Common myeloid progenitor, CD34-positive (primary cell): Measurements from ENCODE around the gene MARF1.

Source experiments
- CTCF ChIA-PET: fragments of 350-600 bp; sonication (Branson Sonifier 250); formaldehyde crosslinking; loops from one replicate; lab custom pipeline; 2021; ENCODE audit warnings: antibody characterized with exemption; lab: Charles Lee
- POLR2A ChIA-PET: fragments of 350-600 bp; sonication (Branson Sonifier 250); formaldehyde crosslinking; loops from one replicate; lab custom pipeline; 2021; ENCODE audit warnings: antibody characterized with exemption; lab: Charles Lee
- DNase-seq, 3 donors: peaks; one replicate each; pipeline versions ENCODE4 v3.0.0 to v3.0.0-alpha.2; 2013
- H3K27ac ChIP-seq, 2 experiments: 1 replicate in 1 of 2; 2 replicates in 1 of 2; pipeline ENCODE4 v1.7.0; 2013; ENCODE audit warnings: inconsistent platforms in 2 of 2, low read length in 2 of 2, mild to moderate bottlenecking in 2 of 2, low read depth in 1 of 2, moderate library complexity in 1 of 2; ENCODE audit not compliant: severe bottlenecking in 2 of 2, insufficient read depth in 1 of 2, poor library complexity in 1 of 2
- H3K27me3 ChIP-seq, 5 experiments: replicated peaks in 2 of 5; 1 replicate in 3 of 5; 2 replicates in 2 of 5; pipeline versions ENCODE4 v1.6.1 to v1.7.0; 2013; ENCODE audit warnings: low read length in 4 of 5, mild to moderate bottlenecking in 2 of 5, moderate library complexity in 2 of 5, inconsistent platforms in 1 of 5; ENCODE audit not compliant: insufficient read depth in 5 of 5, control insufficient read depth in 4 of 5
- H3K36me3 ChIP-seq, 4 experiments: 1 replicate in 2 of 4; 2 replicates in 2 of 4; pipeline versions ENCODE4 v1.6.1 to v1.7.0; 2013; ENCODE audit warnings: low read length in 3 of 4, control low read depth in 1 of 4, mild to moderate bottlenecking in 1 of 4; ENCODE audit not compliant: control insufficient read depth in 4 of 4, insufficient read depth in 4 of 4
- H3K4me1 ChIP-seq, 4 experiments: 1 replicate in 3 of 4; 2 replicates in 1 of 4; pipeline versions ENCODE4 v1.6.1 to v1.7.1; 2013; ENCODE audit warnings: low read length in 3 of 4, mild to moderate bottlenecking in 3 of 4, control low read depth in 1 of 4, inconsistent platforms in 1 of 4, moderate library complexity in 1 of 4; ENCODE audit not compliant: control insufficient read depth in 4 of 4, insufficient read depth in 4 of 4; ENCODE audit errors: control extremely low read depth in 1 of 4
- H3K4me3 ChIP-seq, 7 experiments: 1 replicate in 4 of 7; 2 replicates in 3 of 7; pipeline versions ENCODE4 v1.5.1 to v1.7.0; 2013; ENCODE audit warnings: mild to moderate bottlenecking in 7 of 7, low read length in 6 of 7, moderate library complexity in 6 of 7, inconsistent platforms in 2 of 7, low read depth in 2 of 7, control low read depth in 1 of 7; ENCODE audit not compliant: insufficient read depth in 4 of 7, control insufficient read depth in 1 of 7; ENCODE audit errors: extremely low read depth in 1 of 7
- H3K9me3 ChIP-seq, 5 experiments: 1 replicate in 4 of 5; 2 replicates in 1 of 5; pipeline versions ENCODE4 v1.6.1 to v1.7.1; 2013; ENCODE audit warnings: low read length in 4 of 5, mild to moderate bottlenecking in 2 of 5, inconsistent platforms in 1 of 5, low read depth in 1 of 5, moderate library complexity in 1 of 5; ENCODE audit not compliant: control insufficient read depth in 4 of 5, insufficient read depth in 2 of 5; ENCODE audit errors: control extremely low read depth in 1 of 5
- WGBS: methylation state at CpG from one replicate; pipeline ENCODE4 v1.1.5; 2013; ENCODE audit not compliant: insufficient coverage; 5-methylcytosine and 5-hydroxymethylcytosine counted together

Gene MARF1

DNA sequence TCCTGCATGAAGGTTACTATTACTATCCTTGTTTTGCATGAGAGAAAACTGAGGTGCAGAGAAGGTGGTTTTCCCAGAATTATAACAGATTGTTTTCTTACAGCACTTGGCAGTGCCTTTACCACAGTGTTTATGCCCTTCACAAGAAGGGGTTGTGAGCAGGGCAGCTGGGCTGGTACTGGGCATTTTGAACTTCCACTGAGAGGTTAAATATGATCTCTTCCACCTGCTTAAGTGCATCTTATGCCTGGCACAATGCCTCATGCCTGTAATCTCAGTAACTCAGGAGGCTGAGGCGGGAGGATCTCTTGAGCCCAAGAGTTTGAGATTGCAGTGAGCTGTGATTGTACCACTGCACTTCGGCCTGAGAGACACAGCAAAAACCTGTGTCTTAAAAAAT is 43.3 kb upstream of the MARF1 start:
- Histone ChIP-seq H3K4me1 (peaks cover 0 to 3% (median 0%) of the 10 kb centered on the region in 4 experiments), H3K27me3 (no peaks in the 10 kb centered on the region), H3K36me3 (peaks cover 15 to 74% (median 50%) of the 10 kb centered on the region in 4 experiments), H3K4me3 (no peak overlapping the region), H3K9me3 (no peaks in the 10 kb centered on the region), H3K27ac (peak overlapping the region in 1 of 2 experiments; percentile 5)
- no peak for DNase-seq
- POLR2A ChIA-PET, result no interaction called here
- 83% methylated on average over 2 of the region's 2 CpGs for WGBS
- CTCF ChIA-PET, result interaction anchor here (0.6 to 1.9 kb wide), 3 partner anchors 9 to 11 kb away, joined by 3 to 5 read pairs (median 4); no protein-coding TSS in a partner anchor

- no peaks in the 10 kb centered on the region for H3K27me3 ChIP-seq
- ChIA-PET POLR2A (interaction anchor here (0.6 to 1.6 kb wide), 5 partner anchors 12 to 39 kb away, joined by 3 to 6 read pairs (median 3); partner anchors contain the start of gene MARF1), CTCF (interaction anchor here (0.7 to 3.1 kb wide), 13 partner anchors 9 to 47 kb away, joined by 3 to 9 read pairs (median 4); partner anchors contain the start of gene MARF1)
- H3K9me3 ChIP-seq, result no peaks in the 10 kb centered on the region
- peak; percentile 80 to 92 (median 89) for DNase-seq
- peak overlapping the region; percentile 46 to 83 for H3K27ac ChIP-seq
- H3K4me3 ChIP-seq, result peak overlapping the region in 1 of 7 experiments; percentile 7
- H3K36me3 ChIP-seq, result peaks cover 21 to 67% (median 53%) of the 10 kb centered on the region in 4 experiments
- H3K4me1 ChIP-seq, result peaks cover 0 to 3% (median 0%) of the 10 kb centered on the region in 4 experiments
- 13% methylated on average over 3 of the region's 7 CpGs for whole genome bisulfite sequencing
Measured at GRCh38 chr16:15682105-15682570, 39.2 kb upstream of the MARF1 start.

GRCh38 chr16:15677447-15677846 is 34.5 kb upstream of the MARF1 start:
- ChIA-PET CTCF (interaction anchor here (0.6 to 1.4 kb wide), 2 partner anchors 9 to 36 kb away, joined by 3 read pairs; no protein-coding TSS in a partner anchor), POLR2A (interaction anchor here (0.6 kb wide), 1 partner anchor 23 kb away, joined by 3 read pairs; no protein-coding TSS in a partner anchor)
- Histone ChIP-seq H3K4me1 (peaks cover 5 to 33% (median 22%) of the 10 kb centered on the region in 4 experiments), H3K27ac (no peak overlapping the region), H3K36me3 (peaks cover 9 to 44% (median 35%) of the 10 kb centered on the region in 4 experiments), H3K4me3 (no peak overlapping the region), H3K9me3 (no peaks in the 10 kb centered on the region), H3K27me3 (no peaks in the 10 kb centered on the region)
- WGBS, result 100% methylated on average over 2 of the region's 5 CpGs
- no peak for DNase-seq

GRCh38 chr16:15676506-15676905 is 33.6 kb upstream of the MARF1 start:
- ChIA-PET CTCF (no interaction called here), POLR2A (no interaction called here)
- peak overlapping the region; percentile 28 to 58 for H3K27ac ChIP-seq

DNA sequence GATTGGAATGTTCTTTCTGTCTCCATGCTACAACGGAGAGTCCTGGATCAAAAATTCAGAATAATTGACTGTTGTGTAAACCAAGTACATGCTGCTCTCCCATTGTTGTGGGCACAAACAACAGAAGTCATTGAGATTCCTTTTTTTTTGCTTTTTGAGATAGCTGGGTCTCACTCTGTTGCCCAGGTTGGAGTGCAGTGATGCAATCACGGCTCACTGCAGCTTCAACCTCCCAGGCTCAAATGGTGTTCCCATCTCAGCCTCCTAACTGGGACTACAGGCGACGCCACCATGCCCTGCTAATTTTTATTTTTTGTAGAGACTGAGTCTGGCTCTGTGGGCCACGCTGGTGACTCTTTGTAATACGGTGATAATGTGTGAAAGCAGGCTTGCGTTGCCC is 31.6 kb upstream of the MARF1 start:
- peaks cover 5 to 50% (median 33%) of the 10 kb centered on the region in 4 experiments for H3K4me1 ChIP-seq
- POLR2A ChIA-PET, result no interaction called here
- peaks cover 9 to 53% (median 35%) of the 10 kb centered on the region in 4 experiments for H3K36me3 ChIP-seq
- CTCF ChIA-PET, result no interaction called here
- H3K27ac ChIP-seq, result peak overlapping the region; percentile 98 to 99
- H3K27me3 ChIP-seq, result no peaks in the 10 kb centered on the region
- DNase-seq, result no peak
- WGBS, result 100% methylated on average over 5 of the region's 7 CpGs
- H3K4me3 ChIP-seq, result no peak overlapping the region
- H3K9me3 ChIP-seq, result no peaks in the 10 kb centered on the region

More at GRCh38 chr16:15676506-15676905, 33.6 kb upstream of the MARF1 start:
- H3K9me3 ChIP-seq, result no peaks in the 10 kb centered on the region
- no peaks in the 10 kb centered on the region for H3K27me3 ChIP-seq
- 95% methylated on average over 5 of the region's 10 CpGs for WGBS
- no peak for DNase-seq
- H3K4me1 ChIP-seq, result peaks cover 5 to 40% (median 30%) of the 10 kb centered on the region in 4 experiments
- peaks cover 9 to 45% (median 35%) of the 10 kb centered on the region in 4 experiments for H3K36me3 ChIP-seq
- H3K4me3 ChIP-seq, result no peak overlapping the region

- ChIA-PET CTCF (interaction anchor here (1.5 to 3.9 kb wide), 4 partner anchors 10 to 30 kb away, joined by 5 to 16 read pairs (median 11); partner anchors contain the start of gene MARF1), POLR2A (interaction anchor here (0.7 to 1.5 kb wide), 3 partner anchors 12 to 30 kb away, joined by 3 to 8 read pairs (median 4); partner anchors contain the start of gene NDE1)
- peak overlapping the region in 4 of 7 experiments; percentile 16 to 57 (median 44) for H3K4me3 ChIP-seq
- H3K36me3 ChIP-seq, result peaks cover 9 to 50% (median 29%) of the 10 kb centered on the region in 4 experiments
- H3K9me3 ChIP-seq, result no peaks in the 10 kb centered on the region
- H3K27me3 ChIP-seq, result no peaks in the 10 kb centered on the region
- peak; percentile 96 to 99 (median 99) for DNase-seq
- H3K4me1 ChIP-seq, result peaks cover 5 to 50% (median 33%) of the 10 kb centered on the region in 4 experiments
- peak overlapping the region; percentile 98 to 99 for H3K27ac ChIP-seq
- WGBS, result 3% methylated on average over 14 of the region's 20 CpGs
Measured at GRCh38 chr16:15672514-15673167, 29.7 kb upstream of the MARF1 start.
